ENCODE data around the gene ITM2A. TPM values are rescaled to one million over a fixed set of nuclear protein-coding genes. Genes with fewer than 3 reads are reported as not detected.

ITM2A gene
- total RNA-seq, 1 experiment from 2014 or later, result not detected

DNA sequence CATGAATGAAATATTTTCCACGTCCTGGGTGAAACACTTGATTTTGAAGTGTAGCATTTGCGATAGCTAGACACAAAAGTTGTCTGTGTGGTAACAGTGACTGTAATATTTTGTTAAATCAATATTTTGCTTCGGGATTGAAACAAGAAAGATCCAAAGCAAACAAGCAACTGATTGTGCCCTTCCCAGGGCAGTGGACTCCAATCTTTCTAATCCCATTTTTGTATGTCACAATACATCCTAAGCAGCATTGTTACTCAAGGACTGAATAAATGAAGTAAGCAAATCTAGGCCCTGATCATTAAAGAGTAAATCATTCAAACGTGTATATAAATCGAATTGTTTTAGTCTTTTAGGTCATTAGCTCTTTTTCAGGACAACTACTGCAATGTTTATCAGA, 2.8 kb downstream of the ITM2A start:
- no peaks in the 10 kb centered on the region for H3K9me3 Mint-ChIP-seq (ENCODE audit: unreplicated experiment)
- no peaks in the 10 kb centered on the region for H3K36me3 Mint-ChIP-seq (ENCODE audit: insufficient read depth, unreplicated experiment)
- no TSS peak for BruUV-seq (replicated peaks)
- TF ChIP-seq, protein P1, sequence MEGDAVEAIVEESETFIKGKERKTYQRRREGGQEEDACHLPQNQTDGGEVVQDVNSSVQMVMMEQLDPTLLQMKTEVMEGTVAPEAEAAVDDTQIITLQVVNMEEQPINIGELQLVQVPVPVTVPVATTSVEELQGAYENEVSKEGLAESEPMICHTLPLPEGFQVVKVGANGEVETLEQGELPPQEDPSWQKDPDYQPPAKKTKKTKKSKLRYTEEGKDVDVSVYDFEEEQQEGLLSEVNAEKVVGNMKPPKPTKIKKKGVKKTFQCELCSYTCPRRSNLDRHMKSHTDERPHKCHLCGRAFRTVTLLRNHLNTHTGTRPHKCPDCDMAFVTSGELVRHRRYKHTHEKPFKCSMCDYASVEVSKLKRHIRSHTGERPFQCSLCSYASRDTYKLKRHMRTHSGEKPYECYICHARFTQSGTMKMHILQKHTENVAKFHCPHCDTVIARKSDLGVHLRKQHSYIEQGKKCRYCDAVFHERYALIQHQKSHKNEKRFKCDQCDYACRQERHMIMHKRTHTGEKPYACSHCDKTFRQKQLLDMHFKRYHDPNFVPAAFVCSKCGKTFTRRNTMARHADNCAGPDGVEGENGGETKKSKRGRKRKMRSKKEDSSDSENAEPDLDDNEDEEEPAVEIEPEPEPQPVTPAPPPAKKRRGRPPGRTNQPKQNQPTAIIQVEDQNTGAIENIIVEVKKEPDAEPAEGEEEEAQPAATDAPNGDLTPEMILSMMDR (IDR thresholded peaks at IDR 0.05; ENCODE audit: unreplicated experiment), result no peak
- no peak overlapping the region for H3K27ac Mint-ChIP-seq (ENCODE audit: low read depth, unreplicated experiment)
- no peaks in the 10 kb centered on the region for H3K27me3 Mint-ChIP-seq (ENCODE audit: insufficient read depth, unreplicated experiment)
- DNase-seq (ENCODE audit: unreplicated experiment), result no peak
- CTCF ChIA-PET, result interaction anchor here (0.9 kb wide), 1 partner anchor 38 kb away, joined by 3 read pairs; no protein-coding TSS in a partner anchor
- POLR2A ChIA-PET, result no interaction called here
- H3K4me1 Mint-ChIP-seq (ENCODE audit: insufficient read depth, unreplicated experiment), result no peaks in the 10 kb centered on the region
- intact Hi-C loops (cut with micrococcal nuclease), result no loop called here
- no peak overlapping the region for H3K4me3 Mint-ChIP-seq (ENCODE audit: unreplicated experiment)

DNA sequence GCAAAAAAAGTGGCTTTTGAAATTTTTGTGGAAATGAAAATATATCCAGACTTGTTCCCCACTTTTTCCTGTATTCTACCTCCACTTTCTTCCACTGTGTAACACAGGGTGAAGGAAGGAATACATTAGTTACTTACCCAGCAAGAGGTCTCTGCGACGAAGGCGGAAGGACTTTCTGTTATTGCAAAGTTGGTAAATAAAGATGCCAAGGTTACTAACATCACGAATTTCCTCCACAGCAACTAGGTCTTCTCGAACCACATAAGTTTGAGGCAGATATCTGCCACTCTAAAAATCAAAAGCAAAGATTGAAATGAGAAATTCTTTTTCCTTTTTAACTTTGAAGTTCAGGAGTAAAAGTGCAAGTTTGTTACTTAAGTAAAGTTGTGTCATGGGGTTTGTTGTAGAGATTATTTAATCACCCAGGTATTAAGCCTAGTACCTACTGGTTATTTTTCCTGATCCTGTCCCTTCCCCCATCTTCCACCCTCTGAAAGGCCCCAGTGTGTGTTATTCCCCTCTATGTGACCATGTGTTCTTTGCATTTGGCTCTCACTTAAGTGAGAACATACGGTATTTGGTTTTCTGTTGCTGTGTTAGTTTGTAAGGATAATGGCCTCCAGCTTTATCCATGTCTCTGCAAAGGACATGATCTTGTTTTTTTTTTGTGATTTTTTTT, 5.8 kb downstream of the ITM2A start:
- H3K36me3 Mint-ChIP-seq (ENCODE audit: insufficient read depth, unreplicated experiment), result no peaks in the 10 kb centered on the region
- TF ChIP-seq, protein P1 (IDR thresholded peaks at IDR 0.05; ENCODE audit: unreplicated experiment), result no peak
- H3K9me3 Mint-ChIP-seq (ENCODE audit: unreplicated experiment), result peaks cover 11% of the 10 kb centered on the region
- DNase-seq (ENCODE audit: unreplicated experiment), result no peak
- no TSS peak for BruUV-seq (replicated peaks)
- no peak overlapping the region for H3K4me3 Mint-ChIP-seq (ENCODE audit: unreplicated experiment)
- POLR2A ChIA-PET, result no interaction called here
- CTCF ChIA-PET, result no interaction called here
- no peak overlapping the region for H3K27ac Mint-ChIP-seq (ENCODE audit: low read depth, unreplicated experiment)
- no peaks in the 10 kb centered on the region for H3K4me1 Mint-ChIP-seq (ENCODE audit: insufficient read depth, unreplicated experiment)
- no peaks in the 10 kb centered on the region for H3K27me3 Mint-ChIP-seq (ENCODE audit: insufficient read depth, unreplicated experiment)
- intact Hi-C loops (cut with micrococcal nuclease), result no loop called here

DNA sequence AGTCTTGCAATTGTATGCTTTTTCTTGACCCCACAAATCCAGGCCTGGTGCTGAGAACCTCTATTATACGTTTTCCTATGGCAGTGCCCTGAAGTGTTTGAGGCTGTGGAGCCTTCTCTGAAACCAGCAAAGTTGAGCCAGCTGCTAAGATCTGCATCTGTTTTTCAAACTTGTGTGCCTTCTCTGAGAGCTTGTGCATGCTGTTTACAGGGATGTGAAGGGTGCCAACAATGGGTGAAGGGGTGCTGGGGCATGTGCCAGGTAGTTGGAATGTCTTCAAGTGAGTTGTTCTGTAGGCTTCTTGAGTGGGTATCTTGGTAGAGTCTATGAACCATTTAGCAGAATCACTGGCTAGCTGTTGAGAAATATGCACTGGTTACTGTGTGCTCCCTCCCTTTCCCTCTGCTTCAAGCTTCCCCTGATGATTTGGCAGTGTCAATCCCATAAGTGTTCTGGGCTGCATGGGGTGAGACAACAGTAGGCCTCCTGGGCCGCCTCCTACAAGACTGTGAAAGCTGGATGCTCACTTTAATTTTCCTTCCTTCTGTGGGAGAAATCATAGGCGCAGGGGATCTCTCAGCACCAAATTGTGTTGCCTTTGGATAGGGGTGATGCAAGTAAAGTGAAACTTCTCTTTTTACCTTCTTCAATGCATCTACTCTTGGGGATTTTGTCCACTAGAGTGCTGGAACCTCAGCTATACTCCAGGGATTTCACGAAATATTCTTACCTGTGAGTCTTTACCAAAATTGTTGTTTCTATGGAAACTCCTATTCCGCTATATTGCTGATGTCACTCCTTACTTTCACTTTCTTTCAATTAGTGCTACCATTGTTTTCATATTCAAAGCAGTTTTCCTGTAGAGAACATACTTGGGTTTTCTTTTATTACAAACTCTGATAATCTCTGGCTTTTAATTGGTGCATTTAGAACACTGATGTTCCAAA, 30.0 kb downstream of the ITM2A start:
- no TSS peak for BruUV-seq (replicated peaks)
- CTCF ChIA-PET, result interaction anchor here (0.6 kb wide), 1 partner anchor 76 kb away, joined by 3 read pairs; no protein-coding TSS in a partner anchor
- H3K27ac Mint-ChIP-seq (ENCODE audit: low read depth, unreplicated experiment), result peak overlapping the region; percentile 20
- no peaks in the 10 kb centered on the region for H3K9me3 Mint-ChIP-seq (ENCODE audit: unreplicated experiment)
- intact Hi-C loops (cut with micrococcal nuclease), result no loop called here
- H3K4me3 Mint-ChIP-seq (ENCODE audit: unreplicated experiment), result peak overlapping the region; percentile 53
- no peak for DNase-seq (ENCODE audit: unreplicated experiment)
- POLR2A ChIA-PET, result no interaction called here
- H3K27me3 Mint-ChIP-seq (ENCODE audit: insufficient read depth, unreplicated experiment), result no peaks in the 10 kb centered on the region
- TF ChIP-seq, protein P1 (IDR thresholded peaks at IDR 0.05; ENCODE audit: unreplicated experiment), result no peak
- no peaks in the 10 kb centered on the region for H3K36me3 Mint-ChIP-seq (ENCODE audit: insufficient read depth, unreplicated experiment)
- no peaks in the 10 kb centered on the region for H3K4me1 Mint-ChIP-seq (ENCODE audit: insufficient read depth, unreplicated experiment)

DNA sequence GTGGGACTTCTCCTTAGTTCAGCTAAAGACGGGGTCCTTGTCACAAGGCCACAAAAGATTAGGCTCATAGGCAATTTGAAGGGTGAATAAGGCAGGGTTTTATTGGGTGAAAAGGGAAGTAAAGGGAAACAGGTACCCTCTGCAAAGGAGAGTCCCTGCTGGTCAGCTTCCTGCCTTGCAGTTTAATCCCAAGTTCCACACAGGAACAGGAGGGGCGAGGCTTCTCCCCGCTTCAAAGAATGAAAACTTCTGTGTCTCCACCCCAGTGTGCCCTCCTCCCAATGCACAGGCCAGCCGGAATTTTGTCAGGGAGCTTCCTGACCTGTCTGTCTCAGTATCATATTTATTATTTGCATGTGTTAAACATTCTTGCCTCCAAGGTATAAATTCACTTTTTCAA, 37.1 kb downstream of the ITM2A start:
- POLR2A ChIA-PET, result no interaction called here
- TF ChIP-seq, protein P1 (IDR thresholded peaks at IDR 0.05; ENCODE audit: unreplicated experiment), result no peak
- H3K4me1 Mint-ChIP-seq (ENCODE audit: insufficient read depth, unreplicated experiment), result no peaks in the 10 kb centered on the region
- no peaks in the 10 kb centered on the region for H3K9me3 Mint-ChIP-seq (ENCODE audit: unreplicated experiment)
- DNase-seq (ENCODE audit: unreplicated experiment), result no peak
- no peak overlapping the region for H3K27ac Mint-ChIP-seq (ENCODE audit: low read depth, unreplicated experiment)
- H3K4me3 Mint-ChIP-seq (ENCODE audit: unreplicated experiment), result no peak overlapping the region
- intact Hi-C loops (cut with micrococcal nuclease), result no loop called here
- no TSS peak for BruUV-seq (replicated peaks)
- H3K27me3 Mint-ChIP-seq (ENCODE audit: insufficient read depth, unreplicated experiment), result no peaks in the 10 kb centered on the region
- CTCF ChIA-PET, result interaction anchor here (0.7 kb wide), 1 partner anchor 83 kb away, joined by 3 read pairs; no protein-coding TSS in a partner anchor
- no peaks in the 10 kb centered on the region for H3K36me3 Mint-ChIP-seq (ENCODE audit: insufficient read depth, unreplicated experiment)
